ENCODE results near the gene PLXNA4. TPM values are rescaled to one million over a fixed set of nuclear protein-coding genes. Genes with fewer than 3 reads are reported as not detected.

PLXNA4 gene
- total RNA-seq, 2 donors from 2014 or later, result 0.41 to 2.8 TPM

DNA sequence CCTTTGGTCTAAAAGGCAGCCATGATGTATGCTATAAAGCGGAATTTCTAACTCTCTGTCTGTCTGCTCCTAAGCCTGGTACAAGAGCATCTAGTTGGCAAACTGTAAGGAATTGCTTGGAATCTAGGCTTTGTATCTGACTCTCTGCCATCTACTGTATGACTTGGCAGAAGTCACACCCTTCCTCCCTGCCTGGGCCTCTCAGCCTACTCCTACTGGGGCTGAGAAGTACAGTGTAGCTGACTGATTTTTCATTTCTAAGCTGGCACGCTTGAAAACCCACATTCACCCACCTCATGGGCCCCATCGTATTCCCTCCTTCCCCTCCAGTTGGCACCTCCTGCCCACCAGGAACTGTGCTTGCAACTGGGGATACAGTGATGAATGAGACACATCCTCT is 435.2 kb downstream of the PLXNA4 start:
- H3K27ac ChIP-seq, result no peak overlapping the region
- no peaks in the 10 kb centered on the region for H3K27me3 ChIP-seq (replicated peaks; ENCODE audit: insufficient read depth)
- no peaks in the 10 kb centered on the region for H3K36me3 ChIP-seq
- WGBS, result 46% methylated on average over 3 of the region's 3 CpGs
- H3K4me3 ChIP-seq, result no peak overlapping the region
- no peak for TF ChIP-seq POLR2A (IDR thresholded peaks at IDR 0.05)
- TF ChIP-seq POLR2AphosphoS5 (IDR thresholded peaks at IDR 0.05), result no peak
- intact Hi-C loops (cut with DNase I), result no loop called here
- no peaks in the 10 kb centered on the region for H3K9me3 ChIP-seq
- no peaks in the 10 kb centered on the region for H3K4me1 ChIP-seq (replicated peaks)
- peak; percentile 22 for DNase-seq (ENCODE audit: low spot score)

DNA sequence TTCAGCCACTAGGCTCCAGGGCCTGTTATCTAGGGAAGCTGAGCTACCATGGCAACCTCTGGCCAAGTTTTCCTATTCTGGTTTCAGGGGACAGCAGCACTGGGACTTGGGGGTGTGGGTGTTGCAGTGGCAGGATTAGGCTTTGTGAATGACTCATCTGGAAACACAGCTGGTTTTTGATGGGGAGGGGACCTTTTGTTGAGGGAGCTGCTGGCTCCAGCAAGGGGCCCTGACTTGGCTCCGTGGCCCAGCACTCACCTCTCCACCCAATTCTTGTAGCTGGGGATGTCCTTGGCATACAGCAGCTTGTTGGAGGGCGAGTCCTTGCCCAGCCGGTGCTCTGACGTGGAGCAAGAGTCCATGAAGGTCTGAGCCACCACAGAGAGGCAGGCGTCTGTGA is 435.9 kb downstream of the PLXNA4 start:
- no peaks in the 10 kb centered on the region for H3K36me3 ChIP-seq
- H3K4me1 ChIP-seq (replicated peaks), result no peaks in the 10 kb centered on the region
- 76% methylated on average over 5 of the region's 5 CpGs for WGBS
- intact Hi-C loops (cut with DNase I), result no loop called here
- no peaks in the 10 kb centered on the region for H3K9me3 ChIP-seq
- no peak overlapping the region for H3K27ac ChIP-seq
- TF ChIP-seq CTCF (IDR thresholded peaks at IDR 0.05), result no peak
- no peak for TF ChIP-seq POLR2AphosphoS5 (IDR thresholded peaks at IDR 0.05)
- no peak for TF ChIP-seq POLR2A (IDR thresholded peaks at IDR 0.05)
- no peak overlapping the region for H3K4me3 ChIP-seq
- no peaks in the 10 kb centered on the region for H3K27me3 ChIP-seq (replicated peaks; ENCODE audit: insufficient read depth)
- DNase-seq (ENCODE audit: low spot score), result no peak

GRCh38 chr7:132138817-132139216 is 437.5 kb downstream of the PLXNA4 start:
- Histone ChIP-seq H3K27ac (no peak overlapping the region), H3K4me1 (replicated peaks) (peaks cover 7% of the 10 kb centered on the region), H3K9me3 (no peaks in the 10 kb centered on the region), H3K4me3 (no peak overlapping the region), H3K36me3 (no peaks in the 10 kb centered on the region), H3K27me3 (replicated peaks; ENCODE audit: insufficient read depth) (no peaks in the 10 kb centered on the region)
- intact Hi-C loops (cut with DNase I), result no loop called here
- TF ChIP-seq POLR2A (IDR thresholded peaks at IDR 0.05), result no peak
- TF ChIP-seq CTCF (IDR thresholded peaks at IDR 0.05), result no peak
- no peak for TF ChIP-seq POLR2AphosphoS5 (IDR thresholded peaks at IDR 0.05)
- DNase-seq (ENCODE audit: low spot score), result no peak
- 90% methylated on average over 2 of the region's 2 CpGs for WGBS

DNA sequence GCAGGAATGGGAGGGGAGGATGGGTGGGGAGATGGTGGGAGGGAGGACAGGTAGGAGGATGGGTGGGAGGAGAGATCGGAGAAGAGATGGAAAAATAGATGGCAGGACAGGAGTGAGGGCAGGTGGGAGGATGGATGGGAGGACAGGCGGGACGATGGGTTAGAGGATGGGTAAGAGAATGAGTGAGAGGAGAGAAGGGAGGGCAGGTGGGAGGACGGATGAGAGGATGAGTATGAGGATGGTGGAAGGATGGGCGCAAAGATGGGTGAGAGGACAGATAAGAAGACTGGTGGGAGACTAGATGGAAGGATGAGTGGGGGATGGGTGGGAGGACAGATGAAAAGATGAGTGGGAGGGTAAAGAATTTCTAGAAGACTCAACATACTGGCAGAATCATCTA is 438.6 kb downstream of the PLXNA4 start:
- DNase-seq (ENCODE audit: low spot score), result no peak
- peaks cover 7% of the 10 kb centered on the region for H3K4me1 ChIP-seq (replicated peaks)
- no peaks in the 10 kb centered on the region for H3K27me3 ChIP-seq (replicated peaks; ENCODE audit: insufficient read depth)
- H3K4me3 ChIP-seq, result no peak overlapping the region
- H3K9me3 ChIP-seq, result no peaks in the 10 kb centered on the region
- intact Hi-C loops (cut with DNase I), result no loop called here
- no peaks in the 10 kb centered on the region for H3K36me3 ChIP-seq
- H3K27ac ChIP-seq, result no peak overlapping the region
- WGBS, result 95% methylated on average over 5 of the region's 5 CpGs
- TF ChIP-seq POLR2AphosphoS5 (IDR thresholded peaks at IDR 0.05) (no peak), POLR2A (IDR thresholded peaks at IDR 0.05) (no peak), CTCF (IDR thresholded peaks at IDR 0.05) (no peak)

- peaks cover 7% of the 10 kb centered on the region for H3K4me1 ChIP-seq (replicated peaks)
Measured at GRCh38 chr7:132135746-132136385, 440.4 kb downstream of the PLXNA4 start.

More at GRCh38 chr7:132135746-132136385, 440.4 kb downstream of the PLXNA4 start:
- no peaks in the 10 kb centered on the region for H3K27me3 ChIP-seq (replicated peaks; ENCODE audit: insufficient read depth)
- TF ChIP-seq CTCF (IDR thresholded peaks at IDR 0.05) (no peak), POLR2AphosphoS5 (IDR thresholded peaks at IDR 0.05) (no peak), POLR2A (IDR thresholded peaks at IDR 0.05) (no peak)
- WGBS, result 89% methylated on average over 8 of the region's 8 CpGs
- H3K36me3 ChIP-seq, result no peaks in the 10 kb centered on the region
- no peak for DNase-seq (ENCODE audit: low spot score)
- intact Hi-C loops (cut with DNase I), result no loop called here
- no peaks in the 10 kb centered on the region for H3K9me3 ChIP-seq
- H3K27ac ChIP-seq, result no peak overlapping the region
- no peak overlapping the region for H3K4me3 ChIP-seq

Data from prostate gland (tissue), 2 donors.